ENCODE results near the gene SFXN4.

DNA sequence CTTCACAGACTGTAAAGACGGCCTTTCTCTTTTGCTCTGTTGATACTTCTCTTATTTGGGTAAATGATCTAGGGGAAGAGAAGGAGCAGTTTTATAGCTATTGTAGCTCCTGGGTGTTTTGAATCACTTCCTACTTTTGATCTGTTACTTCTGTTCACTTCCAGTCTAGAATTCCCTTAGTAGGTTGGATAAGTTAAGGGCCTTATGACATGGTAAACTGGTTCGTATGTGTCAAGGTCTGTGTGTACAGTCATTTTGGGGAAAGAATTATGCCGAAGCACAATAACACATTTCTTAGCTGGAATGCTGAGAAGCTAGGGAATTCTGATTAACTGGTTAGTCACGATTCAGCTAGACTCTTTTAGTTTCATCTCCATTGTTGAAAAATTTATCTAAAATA, 53.5 kb downstream of the SFXN4 start:
- TF ChIP-seq, protein P1, sequence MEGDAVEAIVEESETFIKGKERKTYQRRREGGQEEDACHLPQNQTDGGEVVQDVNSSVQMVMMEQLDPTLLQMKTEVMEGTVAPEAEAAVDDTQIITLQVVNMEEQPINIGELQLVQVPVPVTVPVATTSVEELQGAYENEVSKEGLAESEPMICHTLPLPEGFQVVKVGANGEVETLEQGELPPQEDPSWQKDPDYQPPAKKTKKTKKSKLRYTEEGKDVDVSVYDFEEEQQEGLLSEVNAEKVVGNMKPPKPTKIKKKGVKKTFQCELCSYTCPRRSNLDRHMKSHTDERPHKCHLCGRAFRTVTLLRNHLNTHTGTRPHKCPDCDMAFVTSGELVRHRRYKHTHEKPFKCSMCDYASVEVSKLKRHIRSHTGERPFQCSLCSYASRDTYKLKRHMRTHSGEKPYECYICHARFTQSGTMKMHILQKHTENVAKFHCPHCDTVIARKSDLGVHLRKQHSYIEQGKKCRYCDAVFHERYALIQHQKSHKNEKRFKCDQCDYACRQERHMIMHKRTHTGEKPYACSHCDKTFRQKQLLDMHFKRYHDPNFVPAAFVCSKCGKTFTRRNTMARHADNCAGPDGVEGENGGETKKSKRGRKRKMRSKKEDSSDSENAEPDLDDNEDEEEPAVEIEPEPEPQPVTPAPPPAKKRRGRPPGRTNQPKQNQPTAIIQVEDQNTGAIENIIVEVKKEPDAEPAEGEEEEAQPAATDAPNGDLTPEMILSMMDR (conservative IDR thresholded peaks at IDR 0.05; ENCODE audit: low read length) = no peak
- TF ChIP-seq EZH2phosphoT487 (IDR thresholded peaks at IDR 0.05; ENCODE audit: borderline replicate concordance) = no peak

Measured in Loucy (cell line).